Measurements from ENCODE around the gene HOTAIR.

DNA sequence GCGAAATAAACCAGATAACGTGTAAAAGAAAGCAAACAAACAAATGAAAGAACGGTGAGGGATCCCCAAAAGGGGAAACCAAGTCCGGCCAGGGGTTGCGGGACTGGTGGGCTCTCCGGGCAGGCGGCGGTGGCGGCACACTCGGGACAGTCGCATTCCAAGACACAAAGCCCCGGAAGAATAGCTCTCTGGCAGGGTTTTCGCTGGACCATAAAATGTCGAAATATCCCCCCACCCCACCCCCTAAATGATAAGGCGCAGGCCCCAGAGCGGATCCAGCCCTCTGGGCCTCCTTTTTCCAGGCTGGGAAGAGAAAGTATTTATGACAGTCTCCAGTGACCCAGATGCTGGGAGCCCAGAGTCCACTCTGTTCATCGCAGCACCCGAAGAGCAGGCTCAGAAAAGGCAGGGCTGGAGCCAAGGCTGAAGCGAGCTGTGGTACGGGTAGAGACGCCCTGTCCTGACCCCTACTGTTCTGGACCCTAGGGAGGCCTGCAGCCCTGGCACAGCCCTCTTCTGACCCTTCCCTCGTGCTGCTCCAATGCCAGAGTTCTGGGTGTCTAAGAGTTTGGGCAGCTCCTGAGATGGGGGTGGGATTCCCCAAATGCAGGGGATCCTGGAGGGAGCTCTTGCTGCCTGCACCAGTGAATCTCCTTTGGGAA, 31.9 kb upstream of the HOTAIR start:
- TF ChIP-seq, protein P1, sequence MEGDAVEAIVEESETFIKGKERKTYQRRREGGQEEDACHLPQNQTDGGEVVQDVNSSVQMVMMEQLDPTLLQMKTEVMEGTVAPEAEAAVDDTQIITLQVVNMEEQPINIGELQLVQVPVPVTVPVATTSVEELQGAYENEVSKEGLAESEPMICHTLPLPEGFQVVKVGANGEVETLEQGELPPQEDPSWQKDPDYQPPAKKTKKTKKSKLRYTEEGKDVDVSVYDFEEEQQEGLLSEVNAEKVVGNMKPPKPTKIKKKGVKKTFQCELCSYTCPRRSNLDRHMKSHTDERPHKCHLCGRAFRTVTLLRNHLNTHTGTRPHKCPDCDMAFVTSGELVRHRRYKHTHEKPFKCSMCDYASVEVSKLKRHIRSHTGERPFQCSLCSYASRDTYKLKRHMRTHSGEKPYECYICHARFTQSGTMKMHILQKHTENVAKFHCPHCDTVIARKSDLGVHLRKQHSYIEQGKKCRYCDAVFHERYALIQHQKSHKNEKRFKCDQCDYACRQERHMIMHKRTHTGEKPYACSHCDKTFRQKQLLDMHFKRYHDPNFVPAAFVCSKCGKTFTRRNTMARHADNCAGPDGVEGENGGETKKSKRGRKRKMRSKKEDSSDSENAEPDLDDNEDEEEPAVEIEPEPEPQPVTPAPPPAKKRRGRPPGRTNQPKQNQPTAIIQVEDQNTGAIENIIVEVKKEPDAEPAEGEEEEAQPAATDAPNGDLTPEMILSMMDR (IDR thresholded peaks at IDR 0.05; ENCODE audit: poor library complexity, severe bottlenecking): no peak
- no peak for TF ChIP-seq POLR2AphosphoS5 (IDR thresholded peaks at IDR 0.05)
- no peak for TF ChIP-seq EZH2 (IDR thresholded peaks at IDR 0.05; ENCODE audit: borderline replicate concordance, insufficient read depth, low read length, poor library complexity, severe bottlenecking)
- no peak for TF ChIP-seq TAF1 (IDR thresholded peaks at IDR 0.05; ENCODE audit: low read depth)
- TF ChIP-seq, protein P2, sequence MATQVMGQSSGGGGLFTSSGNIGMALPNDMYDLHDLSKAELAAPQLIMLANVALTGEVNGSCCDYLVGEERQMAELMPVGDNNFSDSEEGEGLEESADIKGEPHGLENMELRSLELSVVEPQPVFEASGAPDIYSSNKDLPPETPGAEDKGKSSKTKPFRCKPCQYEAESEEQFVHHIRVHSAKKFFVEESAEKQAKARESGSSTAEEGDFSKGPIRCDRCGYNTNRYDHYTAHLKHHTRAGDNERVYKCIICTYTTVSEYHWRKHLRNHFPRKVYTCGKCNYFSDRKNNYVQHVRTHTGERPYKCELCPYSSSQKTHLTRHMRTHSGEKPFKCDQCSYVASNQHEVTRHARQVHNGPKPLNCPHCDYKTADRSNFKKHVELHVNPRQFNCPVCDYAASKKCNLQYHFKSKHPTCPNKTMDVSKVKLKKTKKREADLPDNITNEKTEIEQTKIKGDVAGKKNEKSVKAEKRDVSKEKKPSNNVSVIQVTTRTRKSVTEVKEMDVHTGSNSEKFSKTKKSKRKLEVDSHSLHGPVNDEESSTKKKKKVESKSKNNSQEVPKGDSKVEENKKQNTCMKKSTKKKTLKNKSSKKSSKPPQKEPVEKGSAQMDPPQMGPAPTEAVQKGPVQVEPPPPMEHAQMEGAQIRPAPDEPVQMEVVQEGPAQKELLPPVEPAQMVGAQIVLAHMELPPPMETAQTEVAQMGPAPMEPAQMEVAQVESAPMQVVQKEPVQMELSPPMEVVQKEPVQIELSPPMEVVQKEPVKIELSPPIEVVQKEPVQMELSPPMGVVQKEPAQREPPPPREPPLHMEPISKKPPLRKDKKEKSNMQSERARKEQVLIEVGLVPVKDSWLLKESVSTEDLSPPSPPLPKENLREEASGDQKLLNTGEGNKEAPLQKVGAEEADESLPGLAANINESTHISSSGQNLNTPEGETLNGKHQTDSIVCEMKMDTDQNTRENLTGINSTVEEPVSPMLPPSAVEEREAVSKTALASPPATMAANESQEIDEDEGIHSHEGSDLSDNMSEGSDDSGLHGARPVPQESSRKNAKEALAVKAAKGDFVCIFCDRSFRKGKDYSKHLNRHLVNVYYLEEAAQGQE (IDR thresholded peaks at IDR 0.05; ENCODE audit: borderline replicate concordance): no peak
- TF ChIP-seq EP300 (conservative IDR thresholded peaks at IDR 0.05; ENCODE audit: poor library complexity, severe bottlenecking): no peak
- no peak for TF ChIP-seq SMC3 (conservative IDR thresholded peaks at IDR 0.05; ENCODE audit: poor library complexity)
- no peak for TF ChIP-seq RAD21 (conservative IDR thresholded peaks at IDR 0.05)
- no peak for TF ChIP-seq MXI1 (conservative IDR thresholded peaks at IDR 0.05; ENCODE audit: poor library complexity, severe bottlenecking)
